SJSA1 (cell line): ENCODE data around the gene KCTD1. TPM values are rescaled to one million over a fixed set of nuclear protein-coding genes. Genes with fewer than 3 reads are reported as not detected.
A peak's percentile ranks its signal among the peaks of the same experiment; 100 is the strongest.

Experiments
- DNase-seq, 2 experiments: peaks; one replicate each; pipeline ENCODE4 v3.0.0-alpha.2; 2015 to 2020; ENCODE audit warnings: low spot score in 2 of 2, low read depth in 1 of 2
- H3K27ac ChIP-seq: fragments of 250-450 bp; sonication (Bioruptor Pico); 2 replicates; pipeline ENCODE4 v1.5.1; 2020; ENCODE audit warnings: mild to moderate bottlenecking, moderate library complexity
- H3K27me3 ChIP-seq: fragments of 250-450 bp; sonication (Bioruptor Pico); replicated peaks from 2 replicates; pipeline ENCODE4 v1.5.1; 2020; ENCODE audit warnings: mild to moderate bottlenecking, moderate library complexity
- H3K36me3 ChIP-seq: fragments of 250-450 bp; sonication (Bioruptor Pico); 2 replicates; pipeline ENCODE4 v1.5.1; 2020; ENCODE audit warnings: mild to moderate bottlenecking
- H3K4me1 ChIP-seq: fragments of 250-450 bp; sonication (Bioruptor Pico); replicated peaks from 2 replicates; pipeline ENCODE4 v1.6.1; 2021; ENCODE audit warnings: mild to moderate bottlenecking
- H3K4me3 ChIP-seq: fragments of 250-450 bp; sonication (Bioruptor Pico); 2 replicates; pipeline ENCODE4 v1.5.1; 2020; ENCODE audit warnings: mild to moderate bottlenecking
- H3K9me3 ChIP-seq: fragments of 250-450 bp; sonication (Bioruptor Pico); replicated peaks from 2 replicates; pipeline ENCODE4 v1.5.1; 2020; ENCODE audit warnings: mild to moderate bottlenecking
- total RNA-seq: library from RNA; depleted of rRNA; stranded (reverse); fragments of >200 nt; shearing (Covaris generic); gene quantifications from 2 replicates; pipeline ENCODE4 v1.2.3, GENCODE V29; 2014; rRNA removed

Gene KCTD1
- 10.8 and 11.9 TPM in 2 replicates for total RNA-seq

DNA sequence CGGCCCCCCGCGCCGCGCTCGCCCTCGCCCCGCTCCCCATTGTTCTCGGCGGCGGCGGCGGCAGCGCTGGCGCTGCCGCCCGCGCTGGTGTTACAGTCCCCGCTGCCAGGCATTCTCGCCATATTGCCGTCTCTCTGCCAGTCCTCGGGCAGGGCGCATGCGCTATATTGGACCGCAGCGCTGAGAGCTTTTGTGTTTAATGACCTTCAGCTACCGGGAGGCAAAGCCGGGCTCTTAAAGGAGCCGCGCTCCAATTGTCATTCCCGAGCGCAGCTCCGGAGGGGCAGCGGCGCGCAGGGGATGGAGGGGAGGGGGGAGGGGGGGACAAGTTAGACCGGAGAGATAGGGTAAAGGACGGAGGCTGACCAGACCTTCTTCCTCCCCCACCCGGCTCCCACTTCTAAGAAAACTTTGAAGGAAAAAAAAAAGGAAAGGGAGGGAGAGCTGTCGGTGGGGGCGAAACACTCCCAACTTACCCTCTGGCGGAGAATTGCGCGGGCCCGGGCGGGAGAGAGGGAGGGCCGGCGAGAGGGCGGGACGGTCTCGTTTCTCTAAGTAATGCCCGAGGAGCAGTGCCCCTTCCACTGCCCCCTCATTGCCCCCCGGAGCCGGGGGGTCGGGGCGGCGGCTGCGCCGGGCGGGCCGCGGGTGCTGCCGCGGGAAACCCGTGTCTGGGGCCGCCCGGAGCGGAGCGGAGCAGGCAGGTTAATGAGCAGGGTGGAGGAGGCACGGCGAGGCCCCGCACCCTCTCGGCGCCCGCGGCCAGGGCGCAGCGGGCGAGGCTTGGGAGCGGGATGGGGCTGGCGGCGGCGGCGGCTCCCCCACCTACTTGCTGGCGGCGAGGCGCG lies at the start of gene KCTD1:
TSS of gene KCTD1 (minus strand) at position 139 of the 848 bp plus-strand sequence. CDS start at position 122, 17 bp downstream.
- H3K27me3 ChIP-seq = no peaks in the 10 kb centered on the region; the same call in none of the 2 replicates
- peak within 1 kb of the TSS; percentile 82 for H3K4me3 ChIP-seq
- H3K9me3 ChIP-seq = no peaks in the 10 kb centered on the region
- H3K27ac ChIP-seq = peak within 1 kb of the TSS; percentile 19
- peaks cover 30% of the 10 kb centered on the region for H3K4me1 ChIP-seq
- H3K36me3 ChIP-seq = peaks cover 15% of the 10 kb centered on the region
- peak; percentile 60 to 82 for DNase-seq

DNA sequence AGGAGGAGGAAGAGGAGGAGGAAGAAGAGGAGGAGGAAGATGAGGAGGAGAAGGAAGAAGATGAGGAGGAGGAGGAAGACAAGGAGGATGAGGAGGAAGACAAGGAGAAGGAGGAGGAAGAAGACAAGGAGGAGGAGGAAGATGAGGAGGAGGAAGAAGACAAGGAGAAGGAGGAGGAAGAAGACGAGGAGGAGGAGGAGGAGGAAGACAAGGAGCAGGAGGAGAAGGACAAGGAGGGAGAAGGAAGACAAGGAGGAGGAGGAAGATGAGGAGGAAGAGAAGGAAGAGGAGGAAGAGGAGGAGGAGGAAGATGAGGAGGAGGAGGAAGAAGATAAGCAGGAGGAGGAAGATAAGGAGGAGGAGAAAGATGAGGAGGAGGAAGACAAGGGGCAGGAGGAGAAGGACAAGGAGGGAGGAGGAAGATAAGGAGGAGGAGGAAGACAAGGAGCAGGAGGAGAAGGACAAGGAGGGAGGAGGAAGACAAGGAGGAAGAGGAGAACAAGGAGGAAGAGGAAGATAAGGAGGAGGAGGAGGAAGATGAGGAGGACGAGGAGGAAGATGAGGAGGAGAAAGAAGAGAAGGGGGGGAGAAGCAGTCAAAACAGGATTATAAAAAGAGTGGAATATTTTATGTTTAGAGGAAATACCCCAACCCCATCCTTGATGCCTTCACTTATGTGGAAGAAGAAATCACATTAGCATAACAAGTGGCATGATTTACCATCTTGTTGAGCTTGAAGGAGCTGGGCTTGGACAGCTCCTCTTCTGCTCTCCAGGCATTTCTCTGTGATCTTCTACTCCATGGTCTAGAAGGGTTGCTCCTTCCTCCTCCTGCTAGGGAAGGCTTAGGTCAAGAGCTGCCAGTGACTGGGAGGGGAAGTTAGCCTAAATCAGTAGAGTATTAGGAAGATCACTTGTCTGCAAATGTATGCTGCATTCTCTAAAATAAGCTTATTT lies 45.3 kb upstream of the KCTD1 start:
- no peak for DNase-seq
- Histone ChIP-seq H3K36me3 (no peaks in the 10 kb centered on the region), H3K27me3 (no peaks in the 10 kb centered on the region), H3K4me1 (no peaks in the 10 kb centered on the region), H3K9me3 (no peaks in the 10 kb centered on the region), H3K4me3 (no peak overlapping the region), H3K27ac (no peak overlapping the region)

DNA sequence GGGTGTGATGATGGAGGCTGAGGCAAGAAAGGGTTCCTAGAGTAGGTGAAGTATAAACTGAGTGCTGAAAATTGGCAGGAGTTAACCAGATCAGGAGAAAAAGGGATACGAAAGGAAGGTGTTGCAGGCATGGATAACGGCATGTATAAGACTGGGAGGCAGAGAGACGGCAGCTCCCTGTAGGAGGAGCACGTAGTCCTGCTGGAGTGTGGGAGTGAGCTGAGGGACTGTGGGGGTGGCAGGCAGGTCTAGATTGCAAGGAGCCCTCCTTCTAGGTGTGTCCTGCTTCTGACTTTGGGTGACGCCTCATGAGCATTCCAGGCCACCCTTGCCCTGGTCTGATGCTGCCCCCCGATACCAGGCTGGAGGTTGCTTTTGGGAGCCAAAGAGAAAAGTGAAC lies 36.4 kb upstream of the KCTD1 start:
- no peaks in the 10 kb centered on the region for H3K4me1 ChIP-seq
- no peak overlapping the region for H3K4me3 ChIP-seq
- no peak overlapping the region for H3K27ac ChIP-seq
- no peaks in the 10 kb centered on the region for H3K36me3 ChIP-seq
- H3K27me3 ChIP-seq = peaks cover 5% of the 10 kb centered on the region; the same call in 1 of the 2 replicates
- DNase-seq = no peak
- no peaks in the 10 kb centered on the region for H3K9me3 ChIP-seq

DNA sequence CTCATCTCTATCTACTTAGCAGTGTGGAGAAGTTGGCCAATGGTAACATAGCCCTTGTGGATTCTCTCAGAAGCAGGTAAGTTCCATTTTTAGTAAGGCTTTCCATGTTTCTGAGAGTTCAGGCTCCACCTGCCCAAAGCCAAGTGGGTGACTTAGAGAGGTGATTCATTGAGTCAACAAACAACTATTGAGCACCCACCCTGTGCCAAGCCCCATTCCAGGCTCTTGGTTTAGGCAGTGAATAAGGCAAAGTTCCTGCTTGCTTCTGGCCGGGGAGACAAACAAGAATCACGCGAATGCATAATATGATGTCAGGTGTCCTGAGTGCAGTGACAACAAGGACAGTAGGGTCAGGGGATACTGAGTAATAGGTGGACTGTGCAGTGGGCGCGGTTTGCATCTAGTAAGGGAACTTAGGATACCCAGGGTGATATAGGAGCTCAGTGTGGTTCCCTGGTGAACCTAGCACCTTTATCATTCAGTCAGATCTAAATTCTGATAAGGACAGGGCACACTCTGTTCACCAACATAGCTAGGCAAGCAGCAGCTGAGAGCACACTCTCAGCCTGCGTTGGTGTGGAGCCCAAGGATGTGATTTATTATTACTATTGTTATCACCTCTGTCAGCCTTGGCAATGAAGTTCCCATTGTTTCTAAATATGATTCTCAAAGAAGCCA lies 31.7 kb upstream of the KCTD1 start:
- DNase-seq = no peak

DNA sequence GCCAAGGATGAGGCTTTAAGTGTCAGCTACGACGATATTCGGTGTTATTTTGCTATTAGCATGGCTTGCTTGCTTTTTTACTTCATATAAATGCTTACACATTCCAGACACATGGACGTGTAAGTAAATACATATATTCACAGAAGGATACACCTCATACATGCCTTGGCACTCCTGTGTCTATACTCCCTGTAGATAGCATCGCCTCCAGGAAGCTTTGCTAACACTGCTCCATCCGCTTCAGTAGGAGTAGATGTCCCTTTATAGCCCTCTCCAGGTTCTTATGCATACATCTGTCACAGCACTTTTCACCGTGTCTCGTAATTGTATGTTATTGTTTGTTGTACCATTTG lies 27.5 kb upstream of the KCTD1 start:
- DNase-seq = no peak
- H3K9me3 ChIP-seq = no peaks in the 10 kb centered on the region
- H3K27me3 ChIP-seq = peaks cover 27% of the 10 kb centered on the region
- no peaks in the 10 kb centered on the region for H3K36me3 ChIP-seq
- H3K4me1 ChIP-seq = peaks cover 7% of the 10 kb centered on the region
- H3K4me3 ChIP-seq = no peak overlapping the region
- H3K27ac ChIP-seq = no peak overlapping the region

More for the DNA sequence above, 31.7 kb upstream of the KCTD1 start:
- H3K9me3 ChIP-seq = no peaks in the 10 kb centered on the region
- no peaks in the 10 kb centered on the region for H3K36me3 ChIP-seq
- no peak overlapping the region for H3K27ac ChIP-seq
- peaks cover 15% of the 10 kb centered on the region for H3K27me3 ChIP-seq
- H3K4me3 ChIP-seq = no peak overlapping the region
- H3K4me1 ChIP-seq = peaks cover 7% of the 10 kb centered on the region

DNA sequence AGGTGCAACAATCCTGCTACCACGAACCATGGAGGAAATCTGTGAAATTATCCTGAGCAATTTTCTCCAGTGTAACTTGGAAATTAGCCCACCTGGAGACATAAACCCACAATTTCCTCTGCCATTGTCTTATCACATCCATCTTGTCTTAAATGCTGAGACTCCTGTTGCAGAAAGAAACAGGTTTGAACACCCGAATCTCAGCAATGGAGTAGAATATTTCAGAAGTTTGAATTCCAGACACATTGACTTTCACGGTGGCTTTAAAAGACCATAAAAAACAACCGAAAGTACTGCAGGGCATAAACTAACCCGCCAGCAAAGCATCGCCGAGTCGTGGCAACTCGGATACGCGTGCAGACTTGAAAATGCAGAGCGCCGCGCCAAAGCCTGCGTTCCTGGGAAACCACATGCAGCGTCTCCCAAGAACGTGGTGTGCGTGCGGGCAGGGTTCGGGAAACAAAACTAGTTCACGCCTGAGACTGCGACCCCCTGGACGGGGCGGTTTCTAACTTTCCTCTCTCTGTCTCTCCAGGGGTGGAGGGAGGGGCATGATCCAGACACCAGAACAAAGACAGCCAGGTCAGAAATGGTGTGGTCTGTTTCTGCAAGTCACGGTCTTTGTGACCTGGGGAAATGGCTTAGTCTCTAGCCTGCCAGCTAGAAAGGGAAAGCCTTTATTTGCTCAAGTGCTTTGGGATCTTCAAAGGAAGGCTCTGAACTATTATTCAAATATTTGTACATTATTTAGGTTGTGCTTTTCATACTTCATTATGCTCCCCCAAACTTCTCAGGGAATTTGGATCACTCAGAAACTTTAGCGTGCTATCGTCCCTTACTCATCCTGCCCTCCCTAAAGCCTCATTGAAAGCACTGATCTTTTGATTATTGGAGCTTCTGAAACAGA lies 26.9 kb upstream of the KCTD1 start:
- Histone ChIP-seq H3K27me3 (peaks cover 27% of the 10 kb centered on the region), H3K27ac (no peak overlapping the region), H3K4me3 (peak overlapping the region; percentile 22), H3K36me3 (no peaks in the 10 kb centered on the region), H3K9me3 (no peaks in the 10 kb centered on the region), H3K4me1 (peaks cover 7% of the 10 kb centered on the region)
- DNase-seq = peak; percentile 36 to 52

DNA sequence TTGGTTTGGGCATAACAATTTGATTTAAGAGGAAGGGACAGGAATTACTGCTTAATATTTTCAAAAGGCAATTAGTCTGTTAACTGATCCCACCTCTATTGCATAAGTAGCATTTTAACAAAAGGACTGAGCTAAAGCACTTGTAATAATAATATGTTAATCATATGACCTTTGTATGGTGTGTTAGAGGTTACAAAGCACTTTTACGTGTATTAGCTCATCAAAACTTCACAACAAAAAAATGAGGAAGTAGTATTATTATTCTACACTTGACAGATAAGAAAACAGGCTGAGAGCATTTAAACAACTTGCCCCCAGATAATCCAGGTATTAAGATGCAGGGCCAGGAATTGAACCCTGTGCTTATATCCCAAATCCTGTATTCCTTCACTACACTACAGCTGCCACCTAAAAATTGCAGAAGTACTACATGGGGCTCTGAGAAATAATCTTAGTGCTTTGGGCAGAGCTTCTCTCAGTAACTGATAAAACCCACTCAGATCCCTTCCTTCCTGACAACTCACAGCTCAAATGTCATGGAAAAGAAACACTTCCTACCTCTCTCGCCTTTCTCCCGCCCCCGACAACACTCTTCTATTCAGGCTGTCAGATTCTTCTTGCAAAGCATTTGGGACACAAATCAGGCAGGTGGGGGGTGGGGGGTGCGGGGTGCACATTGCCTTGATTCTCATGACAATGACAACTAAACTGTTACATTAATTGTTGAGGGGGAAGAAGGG lies 20.7 kb upstream of the KCTD1 start:
- Histone ChIP-seq H3K27me3 (peaks cover 2% of the 10 kb centered on the region; the same call in 1 of the 2 replicates), H3K4me1 (no peaks in the 10 kb centered on the region), H3K4me3 (no peak overlapping the region), H3K27ac (no peak overlapping the region), H3K9me3 (no peaks in the 10 kb centered on the region), H3K36me3 (no peaks in the 10 kb centered on the region)
- no peak for DNase-seq

DNA sequence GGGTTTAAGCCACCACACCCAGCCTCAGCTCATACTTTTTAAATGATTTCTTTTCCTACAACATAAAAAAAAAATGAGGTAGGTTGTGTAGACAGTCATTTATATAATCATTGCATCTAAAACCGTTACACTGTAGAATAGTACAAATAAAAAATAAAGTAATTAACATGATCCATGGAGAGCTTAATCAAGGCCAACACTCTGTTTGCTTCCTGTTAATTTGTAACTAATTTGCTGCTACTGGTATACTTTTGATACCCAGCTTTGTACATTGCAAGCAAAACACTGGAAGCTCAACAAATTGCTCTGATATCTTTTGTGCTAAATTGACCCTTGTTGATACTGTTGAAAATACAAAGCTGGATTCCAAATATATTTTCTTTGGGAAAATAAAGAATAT lies 20.2 kb upstream of the KCTD1 start:
- H3K36me3 ChIP-seq = no peaks in the 10 kb centered on the region
- H3K27ac ChIP-seq = no peak overlapping the region
- no peaks in the 10 kb centered on the region for H3K9me3 ChIP-seq
- no peak overlapping the region for H3K4me3 ChIP-seq
- H3K4me1 ChIP-seq = no peaks in the 10 kb centered on the region
- no peak for DNase-seq
- H3K27me3 ChIP-seq = no peaks in the 10 kb centered on the region

DNA sequence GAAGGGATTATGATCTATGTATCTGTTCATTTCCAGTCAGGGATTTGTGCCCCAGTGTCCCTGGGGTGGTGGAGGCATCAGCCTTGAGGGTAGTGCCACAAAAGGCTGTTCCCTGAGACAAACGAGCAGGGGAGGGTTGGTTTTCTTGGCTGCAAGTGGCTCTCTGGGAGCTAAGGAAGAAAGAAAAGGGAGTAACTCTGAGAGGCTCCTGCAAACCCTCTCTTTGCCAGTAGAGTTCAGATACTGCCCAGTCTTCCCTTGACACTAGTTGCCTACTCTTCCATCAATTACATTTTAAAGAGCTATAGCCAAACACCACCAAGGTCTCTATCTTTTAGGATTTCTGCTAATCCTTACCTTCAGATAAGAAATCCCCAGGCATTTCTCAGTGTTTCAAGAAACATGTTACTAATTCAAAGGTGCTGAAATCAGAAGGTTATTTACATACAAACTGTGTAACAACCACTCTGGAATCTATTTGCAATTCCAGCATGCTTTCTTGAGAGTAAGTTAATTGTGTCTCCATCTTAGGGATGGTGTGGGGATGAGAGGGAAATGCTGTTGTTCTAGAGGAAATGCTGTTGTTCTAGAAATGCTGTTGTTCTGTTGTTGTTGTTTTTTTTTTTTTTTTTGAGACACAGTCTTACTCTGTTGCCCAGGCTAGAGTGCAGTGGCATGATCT lies 18.7 kb upstream of the KCTD1 start:
- H3K27me3 ChIP-seq = no peaks in the 10 kb centered on the region
- H3K4me3 ChIP-seq = no peak overlapping the region
- no peaks in the 10 kb centered on the region for H3K4me1 ChIP-seq
- no peaks in the 10 kb centered on the region for H3K9me3 ChIP-seq
- H3K27ac ChIP-seq = no peak overlapping the region
- no peaks in the 10 kb centered on the region for H3K36me3 ChIP-seq
- DNase-seq = no peak

DNA sequence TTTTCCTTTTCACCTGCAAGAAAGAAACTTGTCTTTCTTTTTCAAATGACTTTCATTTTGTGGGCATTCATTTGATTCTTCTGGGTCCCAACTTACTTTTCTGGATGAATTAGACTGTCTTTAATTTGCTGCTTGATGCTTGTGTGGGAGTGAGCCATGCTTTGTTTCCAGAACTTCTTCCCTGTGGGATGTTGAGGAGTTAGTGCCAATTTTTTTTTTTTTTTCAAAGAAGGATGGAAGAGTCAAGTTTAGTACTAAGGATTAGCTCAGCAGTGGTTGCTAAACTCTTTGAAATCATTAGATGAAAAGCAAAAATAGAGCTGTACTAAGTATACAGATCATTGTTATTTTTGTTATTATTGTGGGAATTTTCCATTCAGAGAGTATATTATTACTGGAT lies 17.2 kb upstream of the KCTD1 start:
- no peak for DNase-seq
- H3K4me3 ChIP-seq = no peak overlapping the region
- no peaks in the 10 kb centered on the region for H3K9me3 ChIP-seq
- H3K4me1 ChIP-seq = no peaks in the 10 kb centered on the region
- no peaks in the 10 kb centered on the region for H3K27me3 ChIP-seq
- H3K27ac ChIP-seq = no peak overlapping the region
- no peaks in the 10 kb centered on the region for H3K36me3 ChIP-seq

DNA sequence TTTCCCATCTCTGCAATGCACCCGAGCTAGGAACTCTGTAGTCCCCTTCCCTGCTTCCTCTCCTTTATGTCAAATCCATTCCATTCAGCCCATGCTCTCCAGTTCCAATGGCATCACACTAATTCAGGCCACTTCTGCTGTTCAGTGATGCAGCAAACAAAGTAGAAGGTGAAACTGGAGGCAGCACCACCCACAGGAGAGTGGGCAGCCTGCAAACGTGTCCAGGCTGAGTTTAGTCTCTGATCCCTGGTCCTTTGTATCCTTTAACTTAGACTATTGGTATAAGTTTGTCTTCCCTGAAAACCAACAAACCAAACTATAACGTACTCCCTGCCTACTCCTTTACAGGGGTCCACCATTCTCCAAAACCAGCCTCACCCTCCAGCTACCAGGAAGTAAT lies 14.7 kb upstream of the KCTD1 start:
- Histone ChIP-seq H3K4me1 (no peaks in the 10 kb centered on the region), H3K4me3 (no peak overlapping the region), H3K27ac (no peak overlapping the region), H3K27me3 (no peaks in the 10 kb centered on the region), H3K36me3 (no peaks in the 10 kb centered on the region), H3K9me3 (no peaks in the 10 kb centered on the region)
- no peak for DNase-seq

DNA sequence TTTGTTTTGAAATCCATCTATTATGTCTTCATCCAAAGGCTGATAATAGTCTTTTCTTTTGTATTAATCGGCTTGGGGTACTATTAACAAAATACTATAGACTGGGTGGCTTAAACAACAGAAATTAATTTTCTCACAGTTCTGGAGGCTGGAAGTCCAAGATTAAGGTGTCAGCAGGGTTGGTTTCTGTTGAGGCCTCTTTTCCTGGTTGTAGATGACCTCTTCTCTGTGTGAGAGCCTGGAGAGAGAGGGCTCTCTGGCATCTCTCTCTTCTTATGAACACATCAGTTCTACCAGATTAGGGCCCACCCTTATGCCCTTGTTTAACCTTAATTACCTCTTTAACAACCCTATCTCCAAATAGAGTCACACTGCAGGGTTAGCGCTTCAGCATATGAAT lies 14.2 kb upstream of the KCTD1 start:
- H3K27me3 ChIP-seq = no peaks in the 10 kb centered on the region
- no peaks in the 10 kb centered on the region for H3K4me1 ChIP-seq
- no peak overlapping the region for H3K4me3 ChIP-seq
- H3K9me3 ChIP-seq = no peaks in the 10 kb centered on the region
- no peak overlapping the region for H3K27ac ChIP-seq
- DNase-seq = no peak
- H3K36me3 ChIP-seq = no peaks in the 10 kb centered on the region
